Activated CD4-positive, alpha-beta T cell treated with anti-CD3 and anti-CD28 coated beads, Interleukin-2, amount 10 ng/mL, durations not matched to agents 7 days and 5 days (primary cell): ENCODE measurements around the gene TMPRSS11E. TPM values are rescaled to one million over a fixed set of nuclear protein-coding genes. Genes with fewer than 3 reads are reported as not detected.

Experiments
- CTCF ChIA-PET: fragments of 350-600 bp; sonication (Branson Sonifier 250); formaldehyde crosslinking; loops from one replicate; lab custom pipeline; 2021; ENCODE audit warnings: antibody characterized with exemption; lab: Charles Lee
- POLR2A ChIA-PET: fragments of 350-600 bp; sonication (Branson Sonifier 250); formaldehyde crosslinking; loops from one replicate; lab custom pipeline; 2021; ENCODE audit warnings: antibody characterized with exemption; lab: Charles Lee
- DNase-seq: peaks from one replicate; pipeline ENCODE4 v3.0.0-alpha.2; 2020
- H3K27ac Mint-ChIP-seq: one replicate; pipeline ENCODE4 v1.8.0; 2021; ENCODE audit warnings: mild to moderate bottlenecking, moderate library complexity, mixed read lengths
- H3K27me3 Mint-ChIP-seq: one replicate; pipeline ENCODE4 v1.8.0; 2021; ENCODE audit warnings: mixed read lengths
- H3K36me3 Mint-ChIP-seq: one replicate; pipeline ENCODE4 v1.8.0; 2021; ENCODE audit warnings: low read depth, mixed read lengths
- H3K4me1 Mint-ChIP-seq: one replicate; pipeline ENCODE4 v1.8.0; 2021; ENCODE audit warnings: mixed read lengths
- H3K4me3 Mint-ChIP-seq: one replicate; pipeline ENCODE4 v1.8.0; 2021; ENCODE audit warnings: mild to moderate bottlenecking, moderate library complexity, mixed read lengths
- H3K9me3 Mint-ChIP-seq: one replicate; pipeline ENCODE4 v1.8.0; 2021; ENCODE audit warnings: mixed read lengths
- total RNA-seq, 2 experiments: library from RNA; stranded (reverse); gene quantifications; one replicate each; pipeline ENCODE4 v1.2.3, GENCODE V29; 2021

TMPRSS11E gene
- total RNA-seq, 2 experiments from 2014 or later = not detected

- POLR2A ChIA-PET = no interaction called here
- H3K4me3 Mint-ChIP-seq = no peak overlapping the region
- H3K4me1 Mint-ChIP-seq = peaks cover 7% of the 10 kb centered on the region
- DNase-seq = no peak
- H3K9me3 Mint-ChIP-seq = peaks cover 2% of the 10 kb centered on the region
- no peaks in the 10 kb centered on the region for H3K27me3 Mint-ChIP-seq
- CTCF ChIA-PET = no interaction called here
- peaks cover under 1% of the 10 kb centered on the region for H3K36me3 Mint-ChIP-seq
- H3K27ac Mint-ChIP-seq = no peak overlapping the region
These were observed 16.9 kb upstream of the TMPRSS11E start for GRCh38 chr4:68430337-68430736.

- Mint-ChIP-seq H3K36me3 (peaks cover 8% of the 10 kb centered on the region), H3K9me3 (peaks cover 4% of the 10 kb centered on the region), H3K4me1 (peaks cover 20% of the 10 kb centered on the region), H3K4me3 (no peak overlapping the region), H3K27ac (no peak overlapping the region), H3K27me3 (no peaks in the 10 kb centered on the region)
- DNase-seq = no peak
- ChIA-PET CTCF (no interaction called here), POLR2A (no interaction called here)
These were observed 14.9 kb upstream of the TMPRSS11E start for GRCh38 chr4:68432320-68432719.

GRCh38 chr4:68433582-68433981 is 13.7 kb upstream of the TMPRSS11E start:
- Mint-ChIP-seq H3K4me1 (peaks cover 28% of the 10 kb centered on the region), H3K9me3 (peaks cover 9% of the 10 kb centered on the region), H3K27me3 (no peaks in the 10 kb centered on the region), H3K4me3 (no peak overlapping the region), H3K36me3 (peaks cover 14% of the 10 kb centered on the region), H3K27ac (no peak overlapping the region)
- no peak for DNase-seq
- CTCF ChIA-PET = no interaction called here
- POLR2A ChIA-PET = no interaction called here

- Mint-ChIP-seq H3K4me3 (no peak overlapping the region), H3K36me3 (peaks cover 17% of the 10 kb centered on the region), H3K4me1 (peaks cover 33% of the 10 kb centered on the region), H3K9me3 (peaks cover 12% of the 10 kb centered on the region), H3K27ac (no peak overlapping the region), H3K27me3 (no peaks in the 10 kb centered on the region)
- ChIA-PET POLR2A (no interaction called here), CTCF (no interaction called here)
- DNase-seq = no peak
These were observed 13.0 kb upstream of the TMPRSS11E start for GRCh38 chr4:68434277-68434676.

- no peak overlapping the region for H3K27ac Mint-ChIP-seq
- CTCF ChIA-PET = no interaction called here
- no peak overlapping the region for H3K4me3 Mint-ChIP-seq
These were observed 12.4 kb upstream of the TMPRSS11E start for GRCh38 chr4:68434836-68435235.

GRCh38 chr4:68445111-68445510 is 2.2 kb upstream of the TMPRSS11E start:
- Mint-ChIP-seq H3K9me3 (peaks cover 14% of the 10 kb centered on the region), H3K27ac (no peak overlapping the region), H3K27me3 (peaks cover 2% of the 10 kb centered on the region), H3K36me3 (peaks cover 16% of the 10 kb centered on the region), H3K4me1 (peaks cover 33% of the 10 kb centered on the region), H3K4me3 (no peak overlapping the region)
- CTCF ChIA-PET = interaction anchor here (1.4 kb wide), 1 partner anchor 16 kb away, joined by 4 read pairs; no protein-coding TSS in a partner anchor
- no peak for DNase-seq
- POLR2A ChIA-PET = no interaction called here

More at GRCh38 chr4:68434836-68435235, 12.4 kb upstream of the TMPRSS11E start:
- DNase-seq = no peak
- peaks cover 37% of the 10 kb centered on the region for H3K4me1 Mint-ChIP-seq
- POLR2A ChIA-PET = no interaction called here
- H3K36me3 Mint-ChIP-seq = peaks cover 19% of the 10 kb centered on the region
- no peaks in the 10 kb centered on the region for H3K27me3 Mint-ChIP-seq
- peaks cover 13% of the 10 kb centered on the region for H3K9me3 Mint-ChIP-seq

GRCh38 chr4:68451246-68452211 is 4.3 kb downstream of the TMPRSS11E start:
- Mint-ChIP-seq H3K4me1 (peaks cover 13% of the 10 kb centered on the region), H3K27ac (no peak overlapping the region), H3K27me3 (peaks cover 4% of the 10 kb centered on the region), H3K4me3 (no peak overlapping the region), H3K36me3 (no peaks in the 10 kb centered on the region), H3K9me3 (peaks cover 2% of the 10 kb centered on the region)
- DNase-seq = no peak
- ChIA-PET CTCF (no interaction called here), POLR2A (interaction anchor here (0.6 kb wide), 1 partner anchor 10 kb away, joined by 3 read pairs; no protein-coding TSS in a partner anchor)

- H3K27me3 Mint-ChIP-seq = peaks cover 2% of the 10 kb centered on the region
- no peaks in the 10 kb centered on the region for H3K36me3 Mint-ChIP-seq
- DNase-seq = no peak
- no peak overlapping the region for H3K4me3 Mint-ChIP-seq
- no peak overlapping the region for H3K27ac Mint-ChIP-seq
- no peaks in the 10 kb centered on the region for H3K9me3 Mint-ChIP-seq
- ChIA-PET POLR2A (no interaction called here), CTCF (no interaction called here)
- H3K4me1 Mint-ChIP-seq = no peaks in the 10 kb centered on the region
These were observed 12.8 kb downstream of the TMPRSS11E start for GRCh38 chr4:68460085-68460484.

GRCh38 chr4:68461790-68462189 is 14.5 kb downstream of the TMPRSS11E start:
- CTCF ChIA-PET = interaction anchor here (1.6 kb wide), 1 partner anchor 17 kb away, joined by 4 read pairs; no protein-coding TSS in a partner anchor
- Mint-ChIP-seq H3K9me3 (no peaks in the 10 kb centered on the region), H3K27me3 (no peaks in the 10 kb centered on the region)

GRCh38 chr4:68462691-68463090 is 15.4 kb downstream of the TMPRSS11E start:
- H3K4me3 Mint-ChIP-seq = no peak overlapping the region
- no peaks in the 10 kb centered on the region for H3K4me1 Mint-ChIP-seq
- H3K9me3 Mint-ChIP-seq = no peaks in the 10 kb centered on the region
- CTCF ChIA-PET = interaction anchor here (0.7 kb wide), 1 partner anchor 536 kb away, joined by 3 read pairs; no protein-coding TSS in a partner anchor
- H3K27ac Mint-ChIP-seq = no peak overlapping the region
- no peaks in the 10 kb centered on the region for H3K27me3 Mint-ChIP-seq
- no peaks in the 10 kb centered on the region for H3K36me3 Mint-ChIP-seq
- no peak for DNase-seq
- POLR2A ChIA-PET = no interaction called here

More at GRCh38 chr4:68461790-68462189, 14.5 kb downstream of the TMPRSS11E start:
- DNase-seq = no peak
- POLR2A ChIA-PET = no interaction called here
- no peaks in the 10 kb centered on the region for H3K36me3 Mint-ChIP-seq
- H3K4me3 Mint-ChIP-seq = no peak overlapping the region
- H3K4me1 Mint-ChIP-seq = no peaks in the 10 kb centered on the region
- H3K27ac Mint-ChIP-seq = no peak overlapping the region

GRCh38 chr4:68463796-68464195 is 16.5 kb downstream of the TMPRSS11E start:
- DNase-seq = no peak
- no peaks in the 10 kb centered on the region for H3K36me3 Mint-ChIP-seq
- no peaks in the 10 kb centered on the region for H3K27me3 Mint-ChIP-seq
- no peak overlapping the region for H3K27ac Mint-ChIP-seq
- H3K4me1 Mint-ChIP-seq = no peaks in the 10 kb centered on the region
- H3K4me3 Mint-ChIP-seq = no peak overlapping the region
- ChIA-PET CTCF (no interaction called here), POLR2A (no interaction called here)
- peaks cover 3% of the 10 kb centered on the region for H3K9me3 Mint-ChIP-seq

GRCh38 chr4:68465058-68465457 is 17.8 kb downstream of the TMPRSS11E start:
- CTCF ChIA-PET = no interaction called here
- H3K27me3 Mint-ChIP-seq = no peaks in the 10 kb centered on the region

GRCh38 chr4:68466185-68466584 is 18.9 kb downstream of the TMPRSS11E start:
- POLR2A ChIA-PET = no interaction called here
- no peaks in the 10 kb centered on the region for H3K27me3 Mint-ChIP-seq
- no peak overlapping the region for H3K4me3 Mint-ChIP-seq
- peaks cover 7% of the 10 kb centered on the region for H3K4me1 Mint-ChIP-seq
- CTCF ChIA-PET = no interaction called here
- H3K9me3 Mint-ChIP-seq = peaks cover 7% of the 10 kb centered on the region
- no peak for DNase-seq
- H3K27ac Mint-ChIP-seq = no peak overlapping the region
- peaks cover 2% of the 10 kb centered on the region for H3K36me3 Mint-ChIP-seq

More at GRCh38 chr4:68465058-68465457, 17.8 kb downstream of the TMPRSS11E start:
- DNase-seq = no peak
- POLR2A ChIA-PET = no interaction called here
- Mint-ChIP-seq H3K27ac (no peak overlapping the region), H3K4me1 (peaks cover 7% of the 10 kb centered on the region), H3K36me3 (peaks cover under 1% of the 10 kb centered on the region), H3K4me3 (no peak overlapping the region), H3K9me3 (peaks cover 6% of the 10 kb centered on the region)
